MCF 10A (cell line): Measurements from ENCODE around the gene CLSTN2. TPM values are rescaled to one million over a fixed set of nuclear protein-coding genes. Genes with fewer than 3 reads are reported as not detected.

Source experiments
- BruUV-seq: library from RNA; stranded (reverse); fragments of 400-500 nt; replicated peaks from 2 replicates; lab custom pipeline; 2021; lab: Mats Ljungman, UMichigan
- CTCF ChIA-PET: fragments of 300-600 bp; sonication (Branson Sonifier 250); formaldehyde crosslinking; extraction: SDS; loops from one replicate; lab custom pipeline; 2021; ENCODE audit warnings: antibody characterized with exemption, inconsistent platforms; lab: Yijun Ruan, JAX
- POLR2A ChIA-PET: fragments of 300-600, 350-650 bp; sonication (Branson Sonifier 250); formaldehyde crosslinking; extraction: SDS; loops from one replicate; lab custom pipeline; 2020; ENCODE audit warnings: antibody characterized with exemption, inconsistent platforms; lab: Yijun Ruan, JAX
- DNase-seq: peaks from one replicate; pipeline ENCODE4 v3.0.0-alpha.2; 2018; ENCODE audit not compliant: unreplicated experiment
- H3K27ac Mint-ChIP-seq: one replicate; pipeline ENCODE4 v1.8.0; 2022; ENCODE audit warnings: mild to moderate bottlenecking, low read depth, mixed read lengths; ENCODE audit not compliant: unreplicated experiment
- H3K27me3 Mint-ChIP-seq: one replicate; pipeline ENCODE4 v1.8.0; 2022; ENCODE audit warnings: mixed read lengths; ENCODE audit not compliant: insufficient read depth, unreplicated experiment
- H3K36me3 Mint-ChIP-seq: one replicate; pipeline ENCODE4 v1.8.0; 2022; ENCODE audit warnings: mild to moderate bottlenecking, moderate library complexity, mixed read lengths; ENCODE audit not compliant: insufficient read depth, unreplicated experiment
- H3K4me1 Mint-ChIP-seq: one replicate; pipeline ENCODE4 v1.8.0; 2022; ENCODE audit warnings: mixed read lengths; ENCODE audit not compliant: insufficient read depth, unreplicated experiment
- H3K4me3 Mint-ChIP-seq: one replicate; pipeline ENCODE4 v1.8.0; 2022; ENCODE audit warnings: mild to moderate bottlenecking, moderate library complexity, mixed read lengths; ENCODE audit not compliant: unreplicated experiment
- H3K9me3 Mint-ChIP-seq: one replicate; pipeline ENCODE4 v1.8.0; 2022; ENCODE audit warnings: mixed read lengths; ENCODE audit not compliant: unreplicated experiment
- intact Hi-C: fragments of 100-400 bp; cut with micrococcal nuclease; formaldehyde crosslinking; loops from 2 replicates; pipeline ENCODE4 v1.14.1; 2022
- total RNA-seq: library from RNA; stranded (reverse); gene quantifications from 2 replicates; pipeline ENCODE4 v1.2.3, GENCODE V29; 2022
- TF ChIP-seq, protein P1 (sequence below): fragments of 200-600 bp; IDR thresholded peaks from one replicate; pipeline ENCODE4 v1.8.0; 2022; ENCODE audit warnings: antibody characterized with exemption, mild to moderate bottlenecking; ENCODE audit not compliant: unreplicated experiment

Gene CLSTN2
- total RNA-seq, 1 experiment from 2014 or later = not detected

DNA sequence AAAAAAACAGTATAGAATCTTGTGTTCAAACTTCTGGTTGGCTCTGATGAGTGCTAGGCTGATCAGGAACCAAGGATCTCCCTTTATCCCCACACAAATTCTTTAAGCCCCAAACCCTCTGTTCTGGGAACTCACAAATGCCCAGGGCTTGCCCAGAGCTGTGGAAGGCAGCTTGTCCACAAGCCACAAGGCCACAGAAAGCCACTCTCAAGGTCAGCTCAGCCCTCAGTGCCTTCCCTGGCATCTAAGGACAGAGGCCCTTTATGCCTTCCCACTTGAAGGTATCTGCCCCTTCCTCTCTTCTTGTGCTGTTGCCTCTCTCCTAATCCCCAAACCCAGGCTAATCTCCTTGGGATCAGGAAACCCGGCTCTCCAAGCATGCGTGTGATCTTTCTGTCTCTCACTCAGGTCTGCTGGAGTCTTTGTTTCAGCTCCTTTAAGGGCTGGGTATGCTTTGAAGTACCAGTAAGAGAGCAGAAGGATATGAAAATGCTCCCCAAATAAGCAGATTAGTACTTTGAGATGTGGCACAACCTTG is 597.9 kb downstream of the CLSTN2 start:
- TF ChIP-seq, protein P1, sequence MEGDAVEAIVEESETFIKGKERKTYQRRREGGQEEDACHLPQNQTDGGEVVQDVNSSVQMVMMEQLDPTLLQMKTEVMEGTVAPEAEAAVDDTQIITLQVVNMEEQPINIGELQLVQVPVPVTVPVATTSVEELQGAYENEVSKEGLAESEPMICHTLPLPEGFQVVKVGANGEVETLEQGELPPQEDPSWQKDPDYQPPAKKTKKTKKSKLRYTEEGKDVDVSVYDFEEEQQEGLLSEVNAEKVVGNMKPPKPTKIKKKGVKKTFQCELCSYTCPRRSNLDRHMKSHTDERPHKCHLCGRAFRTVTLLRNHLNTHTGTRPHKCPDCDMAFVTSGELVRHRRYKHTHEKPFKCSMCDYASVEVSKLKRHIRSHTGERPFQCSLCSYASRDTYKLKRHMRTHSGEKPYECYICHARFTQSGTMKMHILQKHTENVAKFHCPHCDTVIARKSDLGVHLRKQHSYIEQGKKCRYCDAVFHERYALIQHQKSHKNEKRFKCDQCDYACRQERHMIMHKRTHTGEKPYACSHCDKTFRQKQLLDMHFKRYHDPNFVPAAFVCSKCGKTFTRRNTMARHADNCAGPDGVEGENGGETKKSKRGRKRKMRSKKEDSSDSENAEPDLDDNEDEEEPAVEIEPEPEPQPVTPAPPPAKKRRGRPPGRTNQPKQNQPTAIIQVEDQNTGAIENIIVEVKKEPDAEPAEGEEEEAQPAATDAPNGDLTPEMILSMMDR = no peak
- H3K27ac Mint-ChIP-seq = no peak overlapping the region
- H3K4me3 Mint-ChIP-seq = no peak overlapping the region
- no peaks in the 10 kb centered on the region for H3K27me3 Mint-ChIP-seq
- peaks cover 6% of the 10 kb centered on the region for H3K9me3 Mint-ChIP-seq
- no peak for DNase-seq
- ChIA-PET CTCF (no interaction called here), POLR2A (interaction anchor here (0.7 kb wide), 1 partner anchor 399 kb away, joined by 3 read pairs; no protein-coding TSS in a partner anchor)
- no TSS peak for BruUV-seq
- peaks cover 18% of the 10 kb centered on the region for H3K4me1 Mint-ChIP-seq
- intact Hi-C loops = no loop called here
- peaks cover 12% of the 10 kb centered on the region for H3K36me3 Mint-ChIP-seq

- H3K9me3 Mint-ChIP-seq = peaks cover 6% of the 10 kb centered on the region
- no TSS peak for BruUV-seq
Observed at GRCh38 chr3:140536926-140537726, 602.1 kb downstream of the CLSTN2 start.

GRCh38 chr3:140537727-140538082 is 602.7 kb downstream of the CLSTN2 start:
- Mint-ChIP-seq H3K36me3 (no peaks in the 10 kb centered on the region), H3K4me1 (peaks cover 8% of the 10 kb centered on the region), H3K27me3 (no peaks in the 10 kb centered on the region), H3K9me3 (peaks cover 6% of the 10 kb centered on the region), H3K27ac (no peak overlapping the region), H3K4me3 (no peak overlapping the region)
- POLR2A ChIA-PET = no interaction called here
- BruUV-seq = no TSS peak
- TF ChIP-seq, protein P1 = no peak
- intact Hi-C loops = no loop called here
- CTCF ChIA-PET = interaction anchor here (0.5 to 0.6 kb wide), 2 partner anchors 245 to 455 kb away, joined by 3 to 4 read pairs; no protein-coding TSS in a partner anchor
- no peak for DNase-seq

More at GRCh38 chr3:140536926-140537726, 602.1 kb downstream of the CLSTN2 start:
- Mint-ChIP-seq H3K27ac (no peak overlapping the region), H3K4me1 (peaks cover 6% of the 10 kb centered on the region), H3K4me3 (no peak overlapping the region), H3K36me3 (peaks cover 4% of the 10 kb centered on the region), H3K27me3 (no peaks in the 10 kb centered on the region)
- TF ChIP-seq, protein P1 = no peak
- no peak for DNase-seq
- ChIA-PET CTCF (interaction anchor here (0.6 to 1.6 kb wide), 2 partner anchors 7 to 245 kb away, joined by 4 read pairs; no protein-coding TSS in a partner anchor), POLR2A (no interaction called here)
- intact Hi-C loops = no loop called here

DNA sequence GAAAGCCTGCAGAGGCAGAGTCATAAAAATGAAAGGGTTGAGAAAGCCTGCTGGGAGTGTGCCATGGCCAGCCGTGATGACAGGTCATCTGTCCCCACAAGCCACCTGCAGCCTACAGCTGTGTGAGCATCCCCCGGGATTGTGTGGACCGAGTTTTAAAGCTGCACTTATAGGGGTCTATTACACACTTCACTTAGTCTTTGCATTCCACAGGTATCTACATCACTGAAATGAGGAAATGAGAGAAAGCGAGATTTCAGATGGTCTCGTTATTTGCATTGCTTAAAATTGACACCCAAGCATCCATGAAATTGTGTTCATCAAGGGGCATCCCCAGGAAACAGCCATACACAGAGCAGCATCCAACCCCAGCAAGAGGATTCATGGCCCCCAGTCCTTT is 605.3 kb downstream of the CLSTN2 start:
- H3K4me3 Mint-ChIP-seq = no peak overlapping the region
- no peaks in the 10 kb centered on the region for H3K9me3 Mint-ChIP-seq
- ChIA-PET CTCF (no interaction called here), POLR2A (no interaction called here)
- DNase-seq = no peak
- H3K27me3 Mint-ChIP-seq = no peaks in the 10 kb centered on the region
- no peak overlapping the region for H3K27ac Mint-ChIP-seq
- no peaks in the 10 kb centered on the region for H3K36me3 Mint-ChIP-seq
- intact Hi-C loops = no loop called here
- no TSS peak for BruUV-seq
- H3K4me1 Mint-ChIP-seq = peaks cover 8% of the 10 kb centered on the region
- TF ChIP-seq, protein P1 = no peak
